ENCODE data around the gene ZNF133. TPM values are rescaled to one million over a fixed set of nuclear protein-coding genes. Genes with fewer than 3 reads are reported as not detected.

ZNF133 gene
- total and polyA plus RNA-seq, 2 donors from 2014 or later, result 12.8 to 15.0 TPM

GRCh38 chr20:18360635-18361034 is 72.3 kb downstream of the ZNF133 start:
- Histone ChIP-seq H3K9ac (ENCODE audit: low read length in 3 of 3) (no peak overlapping the region), H3K36me3 (ENCODE audit: control insufficient read depth in 2 of 3, insufficient read depth in 3 of 3, low read length in 3 of 3) (no peaks in the 10 kb centered on the region), H3K4me3 (ENCODE audit: low read length in 3 of 3) (no peak overlapping the region), H3K9me3 (ENCODE audit: control insufficient read depth in 2 of 3, insufficient read depth in 1 of 3, low read length in 3 of 3) (no peaks in the 10 kb centered on the region), H3K27ac (ENCODE audit: low read depth in 2 of 2, low read length in 2 of 2) (no peak overlapping the region), H3K4me1 (ENCODE audit: control insufficient read depth in 2 of 3, insufficient read depth in 2 of 3, low read depth in 1 of 3, low read length in 3 of 3) (no peaks in the 10 kb centered on the region), H3K27me3 (ENCODE audit: control insufficient read depth, insufficient read depth, low read length) (no peaks in the 10 kb centered on the region)
- TF ChIP-seq, protein P1, sequence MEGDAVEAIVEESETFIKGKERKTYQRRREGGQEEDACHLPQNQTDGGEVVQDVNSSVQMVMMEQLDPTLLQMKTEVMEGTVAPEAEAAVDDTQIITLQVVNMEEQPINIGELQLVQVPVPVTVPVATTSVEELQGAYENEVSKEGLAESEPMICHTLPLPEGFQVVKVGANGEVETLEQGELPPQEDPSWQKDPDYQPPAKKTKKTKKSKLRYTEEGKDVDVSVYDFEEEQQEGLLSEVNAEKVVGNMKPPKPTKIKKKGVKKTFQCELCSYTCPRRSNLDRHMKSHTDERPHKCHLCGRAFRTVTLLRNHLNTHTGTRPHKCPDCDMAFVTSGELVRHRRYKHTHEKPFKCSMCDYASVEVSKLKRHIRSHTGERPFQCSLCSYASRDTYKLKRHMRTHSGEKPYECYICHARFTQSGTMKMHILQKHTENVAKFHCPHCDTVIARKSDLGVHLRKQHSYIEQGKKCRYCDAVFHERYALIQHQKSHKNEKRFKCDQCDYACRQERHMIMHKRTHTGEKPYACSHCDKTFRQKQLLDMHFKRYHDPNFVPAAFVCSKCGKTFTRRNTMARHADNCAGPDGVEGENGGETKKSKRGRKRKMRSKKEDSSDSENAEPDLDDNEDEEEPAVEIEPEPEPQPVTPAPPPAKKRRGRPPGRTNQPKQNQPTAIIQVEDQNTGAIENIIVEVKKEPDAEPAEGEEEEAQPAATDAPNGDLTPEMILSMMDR (IDR thresholded peaks at IDR 0.05; ENCODE audit: borderline replicate concordance, extremely low read depth, insufficient read depth), result no peak
- DNase-seq (no peak), FAIRE-seq (no peak)
- intact Hi-C loops (cut with DNase I), result no loop called here

DNA sequence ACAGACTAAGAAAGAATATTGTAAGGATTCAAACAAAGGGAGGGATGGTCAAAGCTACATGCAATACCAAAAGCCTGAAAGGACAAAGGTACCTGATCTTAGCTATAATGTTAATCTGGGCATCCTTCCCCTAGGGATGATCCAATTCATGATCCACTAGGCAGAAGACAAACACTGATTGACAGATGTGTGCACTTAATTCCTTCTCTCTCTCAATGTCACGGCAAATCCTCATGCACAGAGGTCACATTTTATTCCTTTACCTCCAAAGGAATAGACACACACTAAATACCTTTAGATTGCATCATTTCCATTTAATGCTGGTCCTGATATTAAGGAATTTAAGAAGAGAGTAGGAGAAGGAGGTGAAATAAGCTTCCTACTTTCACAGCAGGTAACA is 73.4 kb downstream of the ZNF133 start:
- Histone ChIP-seq H3K4me3 (ENCODE audit: low read length in 3 of 3) (no peak overlapping the region), H3K4me1 (ENCODE audit: control insufficient read depth in 2 of 3, insufficient read depth in 2 of 3, low read depth in 1 of 3, low read length in 3 of 3) (no peaks in the 10 kb centered on the region), H3K9ac (ENCODE audit: low read length in 3 of 3) (no peak overlapping the region), H3K9me3 (ENCODE audit: control insufficient read depth in 2 of 3, insufficient read depth in 1 of 3, low read length in 3 of 3) (no peaks in the 10 kb centered on the region), H3K27ac (ENCODE audit: low read depth in 2 of 2, low read length in 2 of 2) (no peak overlapping the region), H3K36me3 (ENCODE audit: control insufficient read depth in 2 of 3, insufficient read depth in 3 of 3, low read length in 3 of 3) (no peaks in the 10 kb centered on the region), H3K27me3 (ENCODE audit: control insufficient read depth, insufficient read depth, low read length) (no peaks in the 10 kb centered on the region)
- intact Hi-C loops (cut with DNase I), result no loop called here
- FAIRE-seq (no peak), DNase-seq (no peak)
- TF ChIP-seq, protein P1 (IDR thresholded peaks at IDR 0.05; ENCODE audit: borderline replicate concordance, extremely low read depth, insufficient read depth), result no peak

DNA sequence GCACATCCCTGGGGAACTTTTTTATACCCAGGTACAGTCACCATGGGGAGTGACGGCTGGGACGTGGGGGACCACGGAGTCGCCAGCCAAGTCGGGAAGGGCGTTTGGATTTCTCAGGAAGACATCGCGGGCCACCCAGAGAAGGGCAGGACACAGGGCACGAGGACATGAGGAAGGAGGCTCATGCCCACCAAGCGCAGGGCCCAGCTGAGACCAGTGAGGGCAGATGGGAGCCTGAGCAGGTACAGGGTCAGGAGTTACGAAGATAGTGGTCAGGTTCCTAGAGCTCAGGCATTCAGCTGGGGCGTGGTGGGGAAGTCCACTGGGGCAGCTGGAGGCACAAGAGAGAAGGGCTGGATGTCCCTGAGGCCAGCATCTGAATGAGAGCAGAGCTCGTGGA is 74.6 kb downstream of the ZNF133 start:
- DNase-seq, result no peak
- Histone ChIP-seq H3K9ac (ENCODE audit: low read length in 3 of 3) (no peak overlapping the region), H3K36me3 (ENCODE audit: control insufficient read depth in 2 of 3, insufficient read depth in 3 of 3, low read length in 3 of 3) (no peaks in the 10 kb centered on the region), H3K27me3 (ENCODE audit: control insufficient read depth, insufficient read depth, low read length) (no peaks in the 10 kb centered on the region), H3K27ac (ENCODE audit: low read depth in 2 of 2, low read length in 2 of 2) (no peak overlapping the region), H3K4me3 (ENCODE audit: low read length in 3 of 3) (no peak overlapping the region), H3K4me1 (ENCODE audit: control insufficient read depth in 2 of 3, insufficient read depth in 2 of 3, low read depth in 1 of 3, low read length in 3 of 3) (no peaks in the 10 kb centered on the region), H3K9me3 (ENCODE audit: control insufficient read depth in 2 of 3, insufficient read depth in 1 of 3, low read length in 3 of 3) (no peaks in the 10 kb centered on the region)
- FAIRE-seq, result no peak
- TF ChIP-seq, protein P1 (IDR thresholded peaks at IDR 0.05; ENCODE audit: borderline replicate concordance, extremely low read depth, insufficient read depth), result no peak
- intact Hi-C loops (cut with DNase I), result no loop called here

DNA sequence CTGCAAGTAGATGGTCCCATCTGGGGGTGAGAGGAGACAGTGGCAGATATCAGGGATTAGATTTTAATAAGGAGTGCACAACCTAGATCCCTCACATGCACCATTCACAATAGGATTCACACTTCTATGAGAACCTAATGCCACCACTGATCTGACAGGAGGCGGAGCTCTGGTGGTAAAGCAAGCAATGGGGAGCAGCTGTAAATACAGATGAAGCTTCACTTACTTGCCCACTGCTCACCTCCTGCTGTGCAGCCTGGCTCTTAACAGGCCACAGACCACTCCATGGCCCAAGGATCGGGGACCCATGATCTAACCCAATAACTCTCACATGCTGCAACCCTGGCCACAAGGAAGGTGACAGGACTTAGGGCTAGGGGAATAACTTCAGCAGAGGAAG is 75.4 kb downstream of the ZNF133 start:
- Histone ChIP-seq H3K9ac (ENCODE audit: low read length in 3 of 3) (no peak overlapping the region), H3K36me3 (ENCODE audit: control insufficient read depth in 2 of 3, insufficient read depth in 3 of 3, low read length in 3 of 3) (no peaks in the 10 kb centered on the region), H3K4me1 (ENCODE audit: control insufficient read depth in 2 of 3, insufficient read depth in 2 of 3, low read depth in 1 of 3, low read length in 3 of 3) (no peaks in the 10 kb centered on the region), H3K27me3 (ENCODE audit: control insufficient read depth, insufficient read depth, low read length) (no peaks in the 10 kb centered on the region), H3K4me3 (ENCODE audit: low read length in 3 of 3) (no peak overlapping the region), H3K27ac (ENCODE audit: low read depth in 2 of 2, low read length in 2 of 2) (no peak overlapping the region), H3K9me3 (ENCODE audit: control insufficient read depth in 2 of 3, insufficient read depth in 1 of 3, low read length in 3 of 3) (no peaks in the 10 kb centered on the region)
- intact Hi-C loops (cut with DNase I), result no loop called here
- TF ChIP-seq, protein P1 (IDR thresholded peaks at IDR 0.05; ENCODE audit: borderline replicate concordance, extremely low read depth, insufficient read depth), result no peak
- no peak for FAIRE-seq
- no peak for DNase-seq

All from kidney (tissue), 14 donors.